Activated naive CD4-positive, alpha-beta T cell treated with Interleukin-2 at 50 U/mL for 16 hours (primary cell): ENCODE results near the gene COL6A1.
"Not testable (repeated sequence)": the region's sequence is repeated elsewhere in the genome, so short reads cannot be mapped to it uniquely, and the experiment has no call there.

Source experiments
- DNase-seq: peaks from one replicate; pipeline ENCODE4 v3.0.0-alpha.2; 2020

COL6A1 gene

GRCh38 chr21:45994759-45995685 is 13.5 kb downstream of the COL6A1 start:
- no peak for DNase-seq

GRCh38 chr21:45995686-45996179 is 14.2 kb downstream of the COL6A1 start:
- DNase-seq = no peak

GRCh38 chr21:45996311-45997204 is 15.0 kb downstream of the COL6A1 start:
- no peak for DNase-seq

GRCh38 chr21:45997205-45997494 is 15.6 kb downstream of the COL6A1 start:
- no peak for DNase-seq

- DNase-seq = no peak
Observed at GRCh38 chr21:45997495-45998275, 16.1 kb downstream of the COL6A1 start.

- DNase-seq = no peak
Observed at GRCh38 chr21:45998276-45998701, 16.7 kb downstream of the COL6A1 start.

- no peak for DNase-seq
Observed at GRCh38 chr21:45998871-45999580, 17.5 kb downstream of the COL6A1 start.

GRCh38 chr21:45999581-46000181 is 18.1 kb downstream of the COL6A1 start:
- no peak for DNase-seq

- DNase-seq = no peak
Observed at GRCh38 chr21:46000182-46000730, 18.7 kb downstream of the COL6A1 start.

GRCh38 chr21:46000731-46001641 is 19.4 kb downstream of the COL6A1 start:
- no peak for DNase-seq

- DNase-seq = no peak
Observed at GRCh38 chr21:46001821-46002681, 20.5 kb downstream of the COL6A1 start.

- no peak for DNase-seq
Observed at GRCh38 chr21:46002841-46003574, 21.4 kb downstream of the COL6A1 start.

- DNase-seq = no peak
Observed at GRCh38 chr21:46003575-46004007, 22.0 kb downstream of the COL6A1 start.

- no peak for DNase-seq
Observed at GRCh38 chr21:46004168-46004861, 22.7 kb downstream of the COL6A1 start.

- DNase-seq = no peak
Observed at GRCh38 chr21:46005081-46005480, 23.5 kb downstream of the COL6A1 start.

- DNase-seq = no peak
Observed at GRCh38 chr21:46005481-46005881, 23.9 kb downstream of the COL6A1 start.

- DNase-seq = not testable (repeated sequence)
Observed at GRCh38 chr21:46005894-46006546, 24.4 kb downstream of the COL6A1 start.
